ENCODE data around the gene IP6K3.
A peak's percentile ranks its signal among the peaks of the same experiment; 100 is the strongest.

Gene IP6K3, protein sequence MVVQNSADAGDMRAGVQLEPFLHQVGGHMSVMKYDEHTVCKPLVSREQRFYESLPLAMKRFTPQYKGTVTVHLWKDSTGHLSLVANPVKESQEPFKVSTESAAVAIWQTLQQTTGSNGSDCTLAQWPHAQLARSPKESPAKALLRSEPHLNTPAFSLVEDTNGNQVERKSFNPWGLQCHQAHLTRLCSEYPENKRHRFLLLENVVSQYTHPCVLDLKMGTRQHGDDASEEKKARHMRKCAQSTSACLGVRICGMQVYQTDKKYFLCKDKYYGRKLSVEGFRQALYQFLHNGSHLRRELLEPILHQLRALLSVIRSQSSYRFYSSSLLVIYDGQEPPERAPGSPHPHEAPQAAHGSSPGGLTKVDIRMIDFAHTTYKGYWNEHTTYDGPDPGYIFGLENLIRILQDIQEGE

DNA sequence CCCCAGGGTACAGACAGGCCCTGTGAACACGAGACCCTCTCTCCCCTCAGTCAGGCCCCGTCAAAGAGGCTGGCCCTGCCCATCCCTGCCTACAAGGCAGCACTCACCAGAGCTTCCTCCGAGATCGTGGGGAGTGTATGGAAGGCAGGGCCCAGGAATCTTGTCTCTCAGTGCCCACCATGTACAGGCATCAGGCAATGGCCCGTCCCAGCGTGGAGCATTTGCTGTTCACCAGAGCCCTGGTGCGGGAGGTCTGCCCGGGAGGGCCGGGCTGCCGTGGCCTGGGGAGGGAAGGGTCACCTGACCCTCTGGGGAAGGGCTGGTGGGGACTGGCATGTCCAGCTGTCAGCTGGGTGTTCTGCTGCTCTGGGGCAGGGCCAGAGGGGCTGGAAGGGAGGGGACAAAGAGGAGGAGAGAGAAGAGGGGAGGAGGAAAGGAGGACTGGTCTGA is at the start of gene IP6K3:
Gene IP6K3 (minus strand): TSS at position 255 of the 450 bp plus-strand sequence. CDS start 11,429 bp downstream, outside the sequence.
- DNase-seq: peak in 1 of 2 experiments; percentile 24

DNA sequence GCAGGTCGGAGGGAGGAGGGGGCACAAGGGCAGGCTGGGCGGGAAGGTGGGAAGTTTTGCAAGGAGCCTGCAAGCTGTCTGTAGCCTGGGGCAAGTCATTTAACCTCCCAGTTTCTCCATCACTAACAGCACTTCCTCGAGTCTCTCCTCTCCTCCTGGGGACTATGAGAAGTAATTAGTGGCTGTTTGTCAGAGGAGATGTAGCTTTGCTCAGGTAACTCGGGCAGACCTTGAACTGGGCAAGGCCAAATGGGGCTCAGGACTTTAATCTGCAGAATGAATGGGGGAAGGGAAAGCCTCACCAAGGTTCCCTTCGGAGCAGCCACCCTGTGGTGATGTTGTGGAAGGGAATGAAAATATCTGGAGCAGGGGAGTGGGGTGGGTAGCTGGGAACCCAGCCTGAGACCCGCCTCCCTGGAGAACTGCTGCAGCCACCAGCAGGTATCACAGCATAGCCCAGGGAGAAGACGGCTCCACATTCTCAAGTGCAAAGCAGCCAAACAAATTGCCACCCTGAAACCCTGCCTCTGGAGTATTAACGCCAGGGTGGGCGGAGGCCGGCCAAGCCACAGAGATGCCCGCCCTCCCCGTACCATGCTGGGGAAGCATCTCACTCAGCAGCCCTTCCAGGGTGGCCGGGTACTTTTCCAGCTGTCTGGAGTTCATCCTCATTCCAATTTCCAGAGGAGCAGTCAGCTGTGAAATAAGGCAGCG is 48.4 kb upstream of the IP6K3 start:
- no peak for DNase-seq

DNA sequence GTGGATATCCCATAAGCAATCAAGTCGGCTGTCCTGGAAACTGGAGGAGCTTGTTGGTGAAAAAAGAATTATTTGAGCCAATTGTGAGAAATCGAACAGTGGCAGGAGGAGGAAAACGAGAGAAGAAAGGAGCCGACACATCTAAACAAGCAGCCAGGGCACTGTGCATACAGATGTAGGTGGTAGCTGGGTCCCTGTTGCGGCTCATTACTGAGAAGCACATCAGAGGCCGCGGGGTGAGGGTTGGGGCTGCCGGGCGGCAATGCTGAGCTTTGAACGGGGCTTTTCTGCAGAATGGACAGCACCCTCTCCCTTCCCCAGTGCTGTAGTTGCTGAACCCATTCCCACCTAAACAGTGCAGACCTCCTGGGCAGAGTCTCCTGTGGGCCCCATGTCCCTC is 46.3 kb upstream of the IP6K3 start:
- DNase-seq: no peak

DNA sequence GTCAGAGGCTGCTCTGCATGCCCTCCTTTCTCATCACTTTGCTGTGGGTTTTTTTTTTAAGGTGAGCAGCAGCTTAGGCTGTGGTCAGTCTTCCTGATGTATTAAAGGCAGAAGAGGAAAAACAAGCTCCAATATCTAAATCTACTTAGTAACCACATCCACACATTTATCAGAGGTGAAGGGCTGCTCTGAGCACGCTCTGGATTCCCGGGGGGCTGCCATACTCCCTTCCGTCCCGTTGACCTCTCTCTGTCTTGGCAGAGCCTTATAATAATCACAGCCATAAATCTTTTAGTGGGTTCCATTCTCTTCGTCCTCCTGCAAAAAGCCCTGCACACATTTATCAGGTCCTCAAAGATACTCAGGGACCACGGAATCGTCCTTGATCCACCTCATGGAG is 44.9 kb upstream of the IP6K3 start:
- no peak for DNase-seq

DNA sequence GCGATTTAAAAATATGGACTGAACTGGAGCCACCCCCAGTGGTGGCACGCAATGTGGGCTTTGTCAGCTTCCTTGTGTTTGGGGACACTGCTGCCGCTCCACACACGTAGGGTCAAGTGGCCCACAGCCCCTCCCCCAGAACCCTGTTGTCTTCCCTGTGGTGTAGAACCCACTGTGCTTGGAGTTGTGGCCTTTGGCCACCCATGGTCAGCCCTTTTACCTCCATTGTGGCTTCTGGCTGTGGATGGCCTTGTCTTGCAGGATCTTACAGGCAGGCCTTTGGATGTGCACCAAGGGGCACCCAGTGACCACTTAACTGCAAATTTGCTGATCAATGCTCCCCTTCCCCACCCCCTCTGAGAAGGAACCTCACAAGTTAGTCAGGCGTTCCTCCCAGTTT is 44.2 kb upstream of the IP6K3 start:
- no peak for DNase-seq

DNA sequence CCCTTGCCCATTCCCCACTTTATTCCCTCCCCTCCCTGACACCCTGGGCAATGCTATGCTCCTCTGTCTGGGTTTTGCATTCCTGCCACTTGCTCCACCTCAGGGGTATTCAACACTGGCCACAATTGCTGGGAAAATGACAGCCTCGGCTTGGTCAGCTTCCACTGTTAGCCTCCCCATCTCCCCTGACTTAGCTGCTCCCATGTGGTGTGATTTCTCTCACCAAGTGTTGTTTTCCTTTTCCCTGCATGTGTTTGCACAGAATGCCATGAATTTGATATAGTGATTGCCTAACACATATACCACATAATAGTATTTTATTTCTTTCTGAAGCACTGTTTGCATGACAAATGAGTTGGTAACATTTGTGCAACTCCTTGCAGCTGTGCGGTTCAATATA is 43.7 kb upstream of the IP6K3 start:
- no peak for DNase-seq

DNA sequence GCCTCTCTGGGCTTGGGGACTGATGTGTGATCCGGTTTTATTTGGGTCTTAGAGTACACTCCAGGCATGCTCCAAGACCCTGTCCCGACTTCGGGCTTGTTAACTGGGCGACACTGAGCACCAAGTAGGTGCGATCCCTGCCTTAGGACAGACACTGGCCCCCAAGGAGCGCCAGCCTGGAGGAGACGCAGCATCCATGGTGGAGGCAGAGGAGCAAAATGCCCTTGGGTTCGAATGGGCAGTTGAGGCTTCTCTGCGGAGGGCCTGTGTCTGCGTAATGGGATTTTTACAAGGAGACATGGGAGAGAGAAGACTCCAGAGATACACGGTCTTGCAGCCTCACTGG is 42.8 kb upstream of the IP6K3 start:
- no peak for DNase-seq

DNA sequence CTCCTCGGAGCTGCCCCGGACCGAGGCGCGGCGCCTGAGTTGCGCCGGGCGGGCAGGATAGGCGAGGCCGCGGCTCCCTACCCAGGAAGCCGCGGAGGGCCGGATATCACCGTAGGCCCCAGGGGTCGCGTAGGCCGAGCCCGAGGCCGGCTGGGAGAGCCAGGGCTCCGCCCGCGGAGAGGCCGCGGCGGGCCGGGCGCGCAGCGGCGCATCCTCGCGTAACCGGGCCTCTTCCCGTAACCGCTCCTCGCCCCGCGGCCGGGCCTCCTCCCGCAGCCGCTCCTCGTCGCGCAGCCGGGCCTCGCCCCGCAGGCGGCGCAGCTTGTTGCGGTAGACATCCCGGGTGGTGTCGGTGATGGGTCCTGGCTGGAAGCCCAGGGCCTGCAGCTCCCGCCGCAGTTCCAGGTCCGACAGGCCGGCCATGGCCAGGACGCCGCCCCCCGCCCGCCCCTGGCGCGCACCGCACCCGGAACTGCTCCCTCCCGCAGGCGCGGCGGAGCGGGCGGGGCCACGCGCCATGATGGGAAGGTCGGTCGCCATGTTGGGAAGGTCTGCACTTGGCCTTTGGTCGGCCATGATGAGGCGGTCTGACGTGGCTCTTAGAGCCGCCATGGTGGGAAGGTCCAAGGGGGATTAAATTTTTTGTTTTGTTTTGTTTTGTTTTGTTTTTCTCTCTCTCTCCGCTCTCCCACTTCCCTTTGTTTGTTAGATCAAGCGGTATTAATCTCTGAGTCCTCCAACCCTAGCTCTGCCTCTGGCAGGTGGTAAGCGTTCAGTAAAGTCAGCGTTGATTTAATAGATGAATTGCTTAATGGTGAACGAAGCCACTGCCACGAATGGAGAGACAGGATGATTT is 42.2 kb upstream of the IP6K3 start, which contains the start of gene LEMD2:
Gene LEMD2 (minus strand): TSS at position 437 of the 856 bp plus-strand sequence. CDS start 14 bp downstream, at position 423.
- peak; percentile 80 to 81 for DNase-seq

DNA sequence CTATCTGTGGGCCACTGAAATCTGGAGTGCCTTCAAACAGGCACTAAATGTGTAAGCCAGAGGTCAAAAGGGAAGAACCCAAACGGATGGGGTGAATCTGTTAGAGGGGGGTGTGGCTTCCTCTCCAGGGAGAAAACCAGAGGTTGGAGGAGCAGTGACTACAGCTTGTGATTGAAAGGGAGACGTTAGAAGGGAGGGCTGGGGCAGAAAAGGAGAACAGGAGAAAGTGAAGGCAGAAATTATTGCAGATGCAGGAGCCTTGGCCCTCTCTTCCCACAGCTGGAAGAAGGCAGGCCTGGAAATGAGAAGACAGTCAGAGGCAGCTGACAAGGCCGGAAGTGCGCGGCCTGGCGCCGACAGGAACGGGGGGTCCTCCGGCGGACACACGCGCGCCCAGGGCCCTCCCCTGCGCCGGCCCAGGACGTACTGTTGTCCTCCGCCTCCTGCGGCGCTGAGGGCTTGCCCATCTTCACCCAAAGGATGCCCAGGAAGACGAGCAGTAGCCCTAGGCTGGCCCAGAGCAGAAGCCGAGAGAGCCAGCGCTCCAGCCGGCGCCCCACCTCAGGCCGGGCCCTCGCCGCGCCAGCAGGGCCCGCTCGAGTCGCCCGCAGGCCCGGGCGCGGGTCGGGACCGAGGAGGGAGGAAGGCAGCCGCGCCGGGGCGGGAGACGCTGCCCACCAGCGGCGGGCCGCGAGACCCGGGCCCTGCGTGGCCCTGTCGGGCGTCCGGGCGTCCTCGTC is 41.4 kb upstream of the IP6K3 start:
- peak; percentile 30 to 50 for DNase-seq

DNA sequence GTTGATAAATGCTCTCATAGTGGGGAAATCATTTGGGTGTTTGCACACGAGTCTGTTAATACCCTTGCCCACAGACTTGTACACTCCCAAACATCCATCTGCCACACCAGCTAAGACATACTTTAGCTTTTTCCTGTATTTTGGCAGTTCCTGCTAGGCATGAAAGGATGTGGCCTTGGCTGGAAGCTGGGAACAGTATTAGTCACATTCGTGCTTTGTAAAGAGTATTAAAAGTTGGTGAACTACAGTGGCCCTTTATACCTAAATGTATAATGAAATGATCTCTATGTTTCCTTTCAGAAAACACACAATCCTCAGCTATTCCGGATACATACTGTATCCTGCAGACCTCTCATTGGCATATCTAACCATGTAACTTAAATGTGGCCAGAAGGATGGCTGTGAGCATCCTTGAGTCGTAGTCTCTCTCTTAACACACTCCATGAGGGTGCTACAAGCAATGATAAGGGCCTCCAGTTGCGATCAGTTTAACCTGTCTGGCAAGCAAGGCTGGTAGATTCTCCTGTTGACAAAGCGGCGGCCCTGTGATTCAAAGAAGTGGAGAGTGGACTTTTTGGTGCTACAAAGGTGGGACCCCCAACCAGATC is 40.7 kb upstream of the IP6K3 start:
- DNase-seq: no peak

DNA sequence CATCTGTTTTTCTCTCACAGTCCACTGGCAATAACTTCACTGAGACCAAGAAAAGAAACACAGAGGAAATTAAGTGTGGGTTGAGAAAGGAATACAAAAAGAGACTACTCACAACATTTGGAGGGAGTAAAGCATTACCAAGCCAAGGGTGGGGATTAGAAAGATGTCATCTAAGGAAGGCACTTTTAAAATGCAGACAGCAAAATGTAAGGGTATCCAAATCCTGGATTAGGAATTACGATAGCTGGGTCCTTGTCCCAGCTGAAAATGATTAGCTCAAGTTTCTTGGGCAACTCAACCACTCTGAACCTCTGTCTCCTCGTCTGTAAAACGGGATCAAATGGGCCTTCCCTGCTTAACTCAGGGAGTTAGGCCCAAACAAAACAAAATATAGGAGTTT is 40.0 kb upstream of the IP6K3 start:
- no peak for DNase-seq

DNA sequence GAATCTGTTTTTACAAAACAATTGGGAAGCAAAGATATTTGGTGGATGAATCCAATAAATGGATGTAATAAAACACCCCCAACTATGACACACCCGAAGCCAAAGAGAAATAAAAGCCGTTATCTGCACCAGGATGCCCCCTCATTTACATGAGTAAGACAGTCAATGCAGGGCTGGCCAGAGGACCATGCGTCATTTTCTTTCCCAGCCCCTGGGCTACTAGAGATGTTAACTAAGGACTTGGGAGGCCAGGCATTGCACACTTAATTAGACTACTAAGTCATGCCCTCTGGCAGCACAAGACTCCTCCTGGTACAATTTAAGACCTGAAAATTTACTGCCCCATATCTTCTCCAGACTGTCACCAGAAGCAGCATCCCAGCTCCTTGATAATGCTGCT is 39.1 kb upstream of the IP6K3 start:
- DNase-seq: no peak

DNA sequence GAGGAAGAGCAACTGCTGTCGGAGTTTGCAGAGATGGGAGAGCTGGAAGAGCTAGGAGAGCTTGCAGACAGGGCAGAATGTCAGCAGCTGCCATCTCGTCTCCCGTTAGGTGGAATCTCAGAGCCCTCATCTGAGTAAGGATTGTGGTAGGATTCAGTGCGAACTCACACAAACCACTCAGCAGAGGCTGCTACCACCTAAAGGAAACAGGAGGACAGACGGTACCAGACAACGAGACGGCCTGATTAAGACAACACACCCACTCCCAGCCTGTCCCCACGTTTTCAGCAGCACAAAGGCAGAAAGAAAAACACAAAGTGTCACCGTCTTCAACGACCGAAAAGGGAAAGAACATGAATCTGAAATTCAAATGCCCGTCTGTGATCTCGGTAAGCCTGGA is 38.1 kb upstream of the IP6K3 start:
- no peak for DNase-seq

DNA sequence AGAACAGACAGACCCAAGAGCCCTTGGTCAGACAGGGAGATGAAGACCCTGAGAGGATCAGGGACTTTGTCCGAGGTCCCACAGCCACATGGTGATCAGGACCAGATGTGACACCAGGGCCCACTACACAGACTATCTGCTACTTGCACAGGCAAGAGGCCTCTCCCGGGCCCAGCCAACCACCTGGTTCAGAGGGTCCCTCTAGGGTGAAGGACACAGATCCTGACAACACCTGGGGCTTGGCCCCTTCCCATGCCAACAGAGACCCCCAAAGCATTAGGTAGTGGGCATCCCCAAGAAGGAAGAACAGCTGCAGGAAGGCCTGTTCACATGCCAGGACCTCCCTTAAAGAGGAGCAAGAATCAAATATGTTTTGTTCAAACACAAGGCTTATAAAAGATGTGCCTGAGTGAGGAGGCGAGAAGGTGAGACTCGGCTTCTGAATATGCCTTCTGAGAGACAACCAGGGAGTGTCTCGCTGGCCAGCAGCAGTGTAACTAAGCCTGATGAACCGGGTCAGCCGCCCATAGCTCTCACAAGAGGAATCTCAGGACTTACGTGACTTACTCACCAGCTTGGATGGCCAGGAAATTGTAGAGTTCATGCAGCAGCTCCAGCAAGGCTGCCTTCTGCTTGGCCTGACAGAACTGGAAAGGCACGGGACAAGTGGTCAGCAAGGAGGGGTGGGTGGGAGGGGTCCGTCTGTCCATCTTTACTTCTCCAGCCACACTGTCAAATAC is 37.2 kb upstream of the IP6K3 start:
- no peak for DNase-seq

DNA sequence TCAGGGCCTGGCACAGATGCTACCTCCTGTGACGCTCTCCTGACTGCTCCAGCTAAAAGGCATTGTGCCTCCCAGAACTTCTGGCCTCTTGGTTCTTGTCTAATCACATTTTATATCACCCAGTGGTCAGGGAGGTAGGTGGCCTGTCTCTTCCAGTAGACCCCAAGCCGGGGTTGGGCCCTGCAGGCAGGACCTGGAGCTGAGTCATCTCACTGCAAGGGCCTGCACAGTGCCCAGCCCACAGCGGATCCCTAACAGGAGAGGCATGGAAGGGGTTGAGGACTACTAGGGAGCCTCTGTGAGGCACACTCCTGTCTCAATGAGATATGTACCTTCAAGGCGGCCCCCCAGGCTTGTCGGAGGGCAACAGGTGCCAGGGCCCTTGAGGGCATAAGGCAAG is 35.9 kb upstream of the IP6K3 start:
- no peak for DNase-seq

DNA sequence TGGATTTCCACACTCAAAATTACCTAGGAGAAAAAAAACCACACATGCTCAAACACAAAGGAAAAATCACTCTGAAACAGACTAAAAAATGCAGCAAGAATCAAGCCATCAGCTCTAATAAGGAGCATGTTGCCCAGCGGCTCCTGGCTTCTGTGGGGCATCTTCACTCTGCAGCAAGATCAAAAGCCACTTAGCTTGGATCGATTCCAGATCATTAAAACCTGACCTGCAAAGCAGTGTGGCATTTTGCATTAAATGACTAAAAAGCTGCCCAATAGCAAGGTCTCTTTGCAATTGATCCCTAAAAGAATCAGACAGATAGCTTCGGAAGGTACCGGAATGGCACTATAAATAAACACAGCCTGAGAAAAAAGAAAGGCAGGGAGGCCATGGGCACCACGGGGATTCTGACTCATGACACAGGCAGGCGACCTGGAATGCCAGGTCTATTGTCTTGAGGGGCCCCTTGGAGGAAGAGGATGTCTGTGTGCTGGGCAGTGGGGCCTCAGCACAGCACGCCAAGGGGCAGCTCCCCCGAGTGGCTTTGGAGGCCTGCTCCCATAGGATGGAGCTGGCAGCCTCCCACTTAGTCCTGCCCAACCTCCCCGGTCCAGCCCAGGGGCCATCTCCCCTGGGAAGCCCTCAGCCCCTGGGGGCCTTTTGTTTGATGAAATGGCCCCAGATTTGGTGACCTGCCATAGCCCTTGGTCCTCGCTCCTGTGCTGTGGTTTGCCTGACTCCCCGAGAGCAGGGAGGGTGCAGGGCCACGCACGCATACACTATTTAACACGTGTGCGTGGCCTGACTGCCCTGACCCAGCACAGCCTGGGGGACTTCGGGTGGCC is 34.6 kb upstream of the IP6K3 start:
- no peak for DNase-seq

DNA sequence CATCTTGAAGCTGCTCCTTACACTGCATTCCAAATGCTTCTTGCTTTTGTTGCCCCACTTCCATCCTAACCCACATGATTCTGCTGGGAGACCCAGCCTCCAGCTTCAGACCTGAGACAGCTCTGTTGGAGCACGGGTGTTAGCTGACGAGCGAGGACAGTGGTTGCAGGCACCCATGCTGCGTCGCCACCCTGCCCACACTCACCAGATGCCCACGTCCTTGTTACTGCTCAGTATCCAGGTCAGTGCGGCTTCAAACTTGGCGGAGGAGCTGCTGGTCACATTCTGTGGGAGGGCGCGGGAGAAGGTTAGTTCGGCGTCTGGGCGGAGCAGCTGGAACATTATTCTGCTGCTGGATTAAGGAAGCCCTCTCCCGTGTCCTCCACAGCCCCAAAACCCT is 33.2 kb upstream of the IP6K3 start:
- DNase-seq: no peak

DNA sequence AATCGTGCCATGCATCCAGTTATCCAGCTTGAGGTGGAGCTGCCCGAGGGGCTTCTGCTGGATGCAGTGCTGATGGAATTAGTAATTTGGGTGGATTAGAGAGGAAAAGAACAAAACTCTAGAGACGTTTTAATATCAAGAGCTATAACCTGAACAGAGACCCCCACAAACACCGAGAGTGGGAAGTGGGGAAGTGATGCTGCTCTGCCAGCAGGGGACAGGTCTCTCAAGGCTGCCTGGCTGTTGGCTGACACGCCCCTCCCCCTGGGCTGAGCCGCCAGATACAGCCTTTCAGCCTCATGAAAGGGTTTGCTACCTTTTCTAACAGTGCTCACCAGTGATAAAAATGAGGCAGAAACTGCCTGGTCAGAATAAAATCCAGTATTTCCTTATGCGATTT is 32.6 kb upstream of the IP6K3 start:
- DNase-seq: no peak

DNA sequence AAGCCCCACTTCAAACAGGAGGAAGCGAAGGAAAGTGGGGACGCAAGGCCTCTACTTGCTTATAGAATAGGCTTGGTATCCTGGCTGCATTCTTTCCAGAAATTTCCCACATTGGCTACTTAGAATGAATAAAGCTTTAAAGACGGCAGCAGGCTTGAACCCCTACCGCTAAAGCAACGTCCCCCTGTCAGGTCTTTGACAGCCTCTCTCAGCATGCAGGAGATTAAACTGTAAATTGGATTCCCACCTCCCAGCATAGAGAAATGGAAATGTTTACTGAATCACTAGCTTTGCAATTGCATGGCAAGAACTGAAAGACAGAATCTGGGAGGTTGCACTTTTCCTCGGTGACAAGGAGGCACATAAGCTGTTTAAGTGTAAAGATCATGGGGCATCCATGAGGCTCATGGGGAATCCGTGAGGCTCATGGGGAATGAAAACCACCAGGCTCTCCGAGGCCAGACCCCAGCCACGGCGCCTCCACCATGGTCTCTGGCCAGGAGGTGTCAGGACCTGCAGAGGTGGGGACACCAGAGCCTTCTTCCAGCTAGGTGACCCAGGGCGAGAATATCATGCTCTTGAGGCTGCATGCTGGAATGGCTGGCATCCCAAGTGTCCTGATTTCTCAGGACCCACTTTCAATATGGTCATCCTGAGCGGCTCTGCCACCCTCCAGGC is 31.9 kb upstream of the IP6K3 start:
- no peak for DNase-seq

Data from SHP77 (cell line).